IPS-NIHi11 (cell line): ENCODE results near the gene SHC1.

ENCODE experiments used
- DNase-seq: peaks from one replicate; pipeline ENCODE4 v3.0.0; 2012; ENCODE audit warnings: mixed read lengths, low spot score

The SHC1 gene

DNA sequence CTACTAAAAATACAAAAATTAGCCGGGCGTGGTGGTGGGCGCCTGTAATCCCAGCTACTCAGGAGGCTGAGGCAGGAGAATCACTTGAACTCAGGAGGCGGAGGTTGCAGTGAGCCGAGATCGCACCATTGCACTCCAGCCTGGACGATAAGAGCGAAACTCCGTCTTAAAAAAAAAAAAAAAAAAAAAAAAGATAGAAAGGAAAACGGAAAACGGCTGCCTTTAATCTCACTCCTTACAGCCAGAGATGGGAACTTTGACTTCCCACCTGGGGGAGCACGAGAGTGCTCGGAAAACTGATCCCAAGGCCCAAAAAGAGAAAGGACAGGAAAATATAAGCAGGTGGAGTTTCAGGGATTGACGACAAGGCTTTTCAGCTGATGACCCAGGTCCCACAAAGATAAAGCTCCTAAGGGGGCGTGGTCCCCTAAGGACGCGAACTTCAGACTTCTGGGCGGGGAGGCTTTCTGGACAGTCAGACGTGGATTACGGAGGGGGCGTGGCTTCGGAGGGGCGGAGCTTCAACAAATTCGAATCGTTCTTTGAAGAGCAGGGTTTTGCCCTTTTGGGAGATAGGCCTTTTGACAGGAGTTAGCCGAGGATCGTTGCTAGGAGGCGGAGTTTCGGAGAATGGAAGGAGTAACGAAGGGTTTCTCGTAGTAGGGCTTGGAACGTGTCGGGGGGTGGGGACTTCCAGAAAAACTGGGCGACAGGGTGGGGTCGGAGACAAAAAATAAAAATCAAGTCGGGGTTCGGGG, 3.0 kb upstream of the SHC1 start:
- peak; percentile 53 for DNase-seq

GRCh38 chr1:154972517-154973343, 2.2 kb upstream of the SHC1 start:
- peak; percentile 58 for DNase-seq

GRCh38 chr1:154972213-154972516, 1.6 kb upstream of the SHC1 start:
- no peak for DNase-seq

- no peak for DNase-seq
Observed at GRCh38 chr1:154971341-154971998, 923 bp upstream of the SHC1 start.

DNA sequence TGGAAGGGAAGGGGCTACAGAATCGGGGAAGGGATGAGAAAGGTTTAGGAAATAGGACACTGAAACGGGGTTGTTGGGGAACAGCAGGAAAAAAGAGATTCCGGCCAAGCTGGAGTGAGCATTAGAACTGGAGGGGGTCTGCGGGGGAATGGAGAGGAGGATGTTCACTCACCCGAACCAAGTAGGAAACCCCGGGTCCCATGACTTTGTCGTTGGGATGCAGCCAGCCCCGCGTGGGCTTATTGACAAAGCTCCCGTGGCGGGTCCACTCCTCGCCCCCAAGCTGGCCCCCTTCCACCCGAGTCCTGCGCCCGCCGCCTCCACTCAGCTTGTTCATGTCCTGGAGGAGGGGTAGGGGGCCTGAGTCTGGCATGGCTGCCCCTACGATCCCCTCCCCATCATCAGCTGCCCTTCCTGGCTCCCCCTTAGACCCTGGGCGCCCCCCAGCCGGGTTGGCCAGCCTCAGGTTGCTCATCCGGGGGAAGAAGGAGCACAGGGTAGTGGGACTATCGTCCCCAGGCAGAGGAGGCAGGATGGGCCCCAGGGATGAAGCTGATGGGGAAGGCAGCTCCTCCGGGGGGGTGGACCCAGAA, 591 bp downstream of the SHC1 start:
- no peak for DNase-seq

- no peak for DNase-seq
Observed at GRCh38 chr1:154969246-154969645, 1.3 kb downstream of the SHC1 start.

DNA sequence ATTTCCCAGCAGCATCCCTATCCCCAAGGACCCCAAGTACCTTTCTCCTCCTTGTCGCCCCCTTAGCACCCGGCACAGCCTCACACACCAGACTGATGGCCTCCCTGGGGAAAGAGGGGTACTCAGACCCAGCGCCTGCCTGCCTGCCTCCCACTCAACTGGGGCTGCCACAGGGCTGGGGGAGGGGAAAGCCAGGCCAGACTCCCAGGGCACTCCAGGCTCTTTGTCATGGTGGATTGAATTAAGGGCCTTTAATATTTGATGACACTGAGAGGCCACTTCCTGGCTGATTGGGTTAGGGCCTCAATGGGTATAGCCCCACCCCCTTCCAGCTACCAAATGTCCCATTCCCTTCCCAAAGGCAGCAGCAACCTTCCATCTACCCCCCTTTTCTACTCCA, 1.8 kb downstream of the SHC1 start:
- no peak for DNase-seq

DNA sequence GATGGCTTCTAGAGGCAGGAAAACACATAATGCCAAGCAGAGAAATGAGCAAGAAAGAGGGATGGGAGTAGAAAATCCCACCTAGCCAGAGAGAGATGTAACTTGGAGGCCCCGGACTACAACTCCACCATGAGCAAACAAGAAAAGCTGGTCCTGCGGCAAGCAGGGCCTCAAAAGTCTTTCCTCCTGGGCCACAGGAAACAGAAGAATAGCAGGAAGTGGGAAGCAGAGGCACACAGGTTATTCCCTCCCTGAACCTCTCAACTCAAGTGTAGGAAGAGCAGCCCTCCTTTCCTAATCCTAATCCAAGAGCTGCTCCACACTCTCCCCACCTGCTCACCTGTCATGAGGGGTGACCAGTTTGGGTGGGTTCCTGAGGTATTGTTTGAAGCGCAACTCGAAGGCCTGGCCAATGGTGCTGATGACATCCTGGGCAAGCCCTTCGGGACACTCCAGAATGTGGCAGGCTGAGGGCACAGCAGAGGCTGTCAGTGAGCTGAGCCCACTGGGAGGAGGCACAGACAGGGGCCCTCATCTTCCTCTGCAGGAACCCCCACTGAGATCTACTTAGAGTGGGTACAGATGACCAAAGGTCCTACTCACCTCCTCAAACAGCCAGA, 3.1 kb downstream of the SHC1 start:
- no peak for DNase-seq

- DNase-seq, result no peak
Observed at GRCh38 chr1:154966111-154966510, 4.4 kb downstream of the SHC1 start.

DNA sequence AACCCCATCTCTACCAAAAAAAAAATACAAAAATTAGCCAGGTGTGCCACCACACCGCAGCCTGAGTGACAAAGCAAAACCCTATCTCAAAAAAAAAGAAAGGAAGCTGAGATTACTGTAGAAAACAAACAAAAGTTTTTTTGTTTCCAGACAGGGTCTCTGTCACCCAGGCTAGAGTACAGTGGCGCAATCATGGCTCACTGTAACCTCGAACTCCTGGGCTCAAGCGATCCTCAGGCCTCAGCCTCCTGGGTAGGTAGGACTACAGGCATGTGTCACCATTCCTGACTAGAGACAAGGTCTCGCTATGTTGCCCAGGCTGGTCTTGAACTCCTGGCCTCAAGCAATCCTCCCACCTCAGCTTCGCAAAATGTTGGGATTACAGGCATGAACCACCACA, 6.2 kb downstream of the SHC1 start:
- DNase-seq, result no peak

DNA sequence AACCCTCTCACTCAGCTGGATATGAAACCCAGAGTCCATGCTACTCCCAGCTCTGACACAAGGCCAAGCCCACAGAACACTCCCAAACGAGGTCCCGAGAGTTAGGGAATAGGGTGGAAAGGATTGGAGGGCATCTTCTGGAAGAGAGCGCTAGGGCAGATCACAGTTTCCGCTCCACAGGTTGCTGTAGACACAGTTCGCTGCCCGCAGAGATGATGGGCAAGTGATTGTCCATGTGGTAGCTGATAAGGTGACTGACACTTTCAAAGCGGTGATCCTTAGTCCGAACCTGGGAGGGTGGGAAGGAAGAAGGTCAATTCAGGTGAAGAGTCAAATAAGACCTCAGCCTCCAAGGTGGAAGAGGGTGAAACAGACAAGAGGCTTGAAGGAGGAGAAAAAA, 6.9 kb downstream of the SHC1 start:
- no peak for DNase-seq

DNA sequence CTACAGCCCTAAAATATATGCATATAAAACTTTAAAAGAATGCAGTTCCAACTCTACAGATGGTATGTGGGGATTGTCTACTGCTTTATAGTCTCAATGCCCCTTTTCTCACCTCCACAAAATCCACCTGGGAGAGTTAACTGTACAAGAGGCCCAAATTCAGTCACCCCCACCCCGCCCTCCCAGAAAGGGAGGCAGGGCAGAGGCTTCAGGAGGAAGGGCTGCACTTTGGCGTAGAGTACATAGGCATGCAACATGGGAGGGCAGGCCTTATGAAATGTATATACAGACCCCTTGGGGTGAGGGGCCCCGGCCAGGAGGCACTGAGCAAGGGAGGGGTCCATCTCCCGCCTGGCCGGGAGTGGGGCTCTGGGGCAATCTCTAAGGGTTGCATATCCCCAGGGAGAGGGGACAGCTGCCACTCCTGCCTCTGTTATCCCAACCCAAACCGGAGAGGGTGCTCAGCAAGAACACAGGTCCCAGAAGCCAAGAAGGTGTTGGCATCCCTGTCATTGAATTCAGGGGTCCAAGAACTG, 7.7 kb downstream of the SHC1 start:
- no peak for DNase-seq

DNA sequence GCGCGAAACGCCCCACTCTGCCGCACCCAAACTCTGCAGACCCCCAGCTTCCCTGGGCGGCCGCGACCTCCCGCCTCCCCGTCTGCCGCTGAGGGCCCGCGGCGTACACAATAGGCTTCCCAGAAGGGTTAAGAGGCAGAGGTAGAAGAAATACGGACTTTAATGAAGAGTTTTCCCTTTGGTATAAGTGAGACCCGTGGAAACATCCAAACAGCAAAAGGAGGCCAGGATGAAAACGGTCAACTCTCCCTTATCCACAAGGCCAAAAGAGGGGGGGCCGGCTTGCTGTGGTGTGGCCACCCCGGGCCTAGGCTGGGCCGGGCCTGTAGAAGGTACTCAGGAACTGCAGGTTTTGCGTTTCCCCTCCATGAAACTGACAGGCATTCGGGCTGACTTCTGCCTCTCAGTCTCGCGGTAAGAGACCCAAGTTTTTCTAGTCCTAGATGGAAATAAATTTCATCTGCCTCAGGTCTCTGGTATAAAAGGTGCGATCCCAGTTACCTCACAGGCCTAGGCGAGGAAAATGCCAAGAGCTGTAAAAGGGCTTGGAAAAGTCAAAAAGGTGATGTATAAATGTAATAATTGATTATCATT, 8.3 kb downstream of the SHC1 start:
- peak; percentile 46 for DNase-seq

DNA sequence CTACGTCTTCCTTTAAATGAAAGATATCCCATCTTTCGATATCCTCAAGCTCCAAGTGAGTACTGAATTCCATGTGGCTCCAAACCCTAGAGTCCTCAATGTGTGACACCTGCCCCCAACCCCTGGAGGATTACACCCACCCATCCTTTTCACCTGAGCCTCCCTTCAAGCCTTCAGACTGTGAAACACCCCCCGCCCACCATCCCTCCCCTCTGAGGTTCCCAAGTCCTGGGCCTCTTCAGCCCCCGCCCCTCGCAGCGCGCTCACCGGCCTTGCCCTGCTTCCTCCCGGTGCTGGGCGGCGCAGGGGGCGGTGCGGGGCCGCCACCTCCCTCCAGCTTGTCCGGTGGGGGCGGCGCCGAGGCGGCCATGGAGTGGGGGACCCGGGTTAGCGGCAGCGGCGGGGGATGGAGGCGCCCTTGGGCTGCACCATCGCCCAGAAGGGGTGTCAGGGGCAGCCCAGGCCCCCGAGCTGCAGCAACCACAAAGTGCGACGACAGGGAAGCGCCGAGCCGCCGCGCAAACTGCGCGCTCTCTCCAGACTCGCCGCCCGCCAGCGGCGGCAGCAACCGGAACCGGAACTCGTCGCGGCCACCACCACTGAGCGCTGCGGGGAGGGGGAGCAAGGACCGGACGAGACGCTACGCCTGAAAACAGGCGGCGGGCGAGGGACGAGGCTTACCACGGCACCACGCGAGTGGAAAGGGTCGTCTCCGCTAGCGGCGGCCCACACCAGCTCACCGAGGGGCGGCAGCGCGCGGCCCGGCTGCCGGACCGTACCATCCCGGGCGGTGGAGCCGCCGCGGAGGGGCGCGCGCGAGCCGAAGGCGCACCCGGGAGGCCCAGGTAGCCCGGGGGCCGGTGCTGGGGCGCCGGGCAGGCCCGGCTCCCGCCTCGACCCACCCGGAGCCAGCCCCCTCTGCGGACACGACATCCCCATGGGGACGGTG, 9.1 kb downstream of the SHC1 start, which contains the start of gene PYGO2:
Gene PYGO2, minus strand, starts transcription at position 576 of the 949 bp plus-strand sequence. Its CDS starts 206 bp downstream, at position 370.
- peak; percentile 92 for DNase-seq

- DNase-seq, result no peak
Observed at GRCh38 chr1:154960446-154961136, 10.0 kb downstream of the SHC1 start.

GRCh38 chr1:154959426-154959780, 11.1 kb downstream of the SHC1 start:
- DNase-seq, result no peak

GRCh38 chr1:154958681-154959425, 11.7 kb downstream of the SHC1 start:
- no peak for DNase-seq

DNA sequence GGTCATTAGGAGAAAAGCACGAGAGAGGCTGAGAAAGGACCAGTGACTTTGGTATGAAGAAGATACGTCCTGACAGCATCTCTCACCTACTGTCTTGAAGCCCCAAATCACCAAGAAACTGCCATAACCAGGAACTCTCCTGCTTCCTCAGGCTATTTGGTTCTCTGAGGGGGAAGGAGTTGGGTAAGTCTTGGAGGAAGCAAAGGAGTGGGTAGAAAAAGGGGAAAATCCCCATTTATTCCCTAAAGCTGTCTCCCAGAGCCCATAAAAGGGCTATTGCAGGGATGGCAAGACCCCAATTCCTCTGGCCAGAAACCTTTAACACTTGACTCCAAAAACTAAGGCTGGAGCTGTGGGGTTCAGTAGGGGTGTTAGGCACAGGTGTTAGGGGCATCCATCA, 12.5 kb downstream of the SHC1 start:
- no peak for DNase-seq

GRCh38 chr1:154957091-154957657, 13.4 kb downstream of the SHC1 start:
- no peak for DNase-seq
